Measurements from ENCODE around the gene TMBIM1.
"Not testable (repeated sequence)": the region's sequence is repeated elsewhere in the genome, so short reads cannot be mapped to it uniquely, and the experiment has no call there.

Gene TMBIM1

DNA sequence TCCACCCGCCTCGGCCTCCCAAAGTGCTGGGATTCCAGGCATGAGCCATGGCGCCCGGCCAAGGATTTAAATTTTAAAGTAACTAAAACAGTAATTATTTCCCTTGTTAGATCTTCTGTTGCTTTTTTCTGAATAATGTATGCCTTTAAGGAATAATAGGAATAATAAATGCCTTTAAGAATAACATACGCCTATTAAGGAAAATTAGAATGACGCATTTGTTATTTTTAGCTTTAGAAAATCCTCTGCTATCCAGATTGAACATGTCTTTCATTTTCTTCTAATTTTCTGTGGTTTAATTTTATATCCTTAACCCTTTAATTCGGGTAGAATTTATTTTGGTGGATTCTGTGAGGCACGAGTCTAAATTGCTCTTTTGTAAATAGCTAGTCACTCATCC, 23.1 kb upstream of the TMBIM1 start:
- no peak overlapping the region for H3K4me3 ChIP-seq (ENCODE audit: low read depth in 1 of 2, low read length in 2 of 2)
- H3K9me3 ChIP-seq (ENCODE audit: control insufficient read depth in 1 of 2, low read length in 2 of 2) = no peaks in the 10 kb centered on the region
- H3K4me1 ChIP-seq (ENCODE audit: control insufficient read depth in 1 of 2, insufficient read depth in 2 of 2, low read length in 2 of 2) = no peaks in the 10 kb centered on the region
- no peaks in the 10 kb centered on the region for H3K36me3 ChIP-seq (ENCODE audit: control insufficient read depth in 1 of 2, insufficient read depth in 2 of 2, low read length in 2 of 2)
- no peaks in the 10 kb centered on the region for H3K27me3 ChIP-seq (ENCODE audit: low read depth, low read length)
- no peak overlapping the region for H3K27ac ChIP-seq (ENCODE audit: low read length)

DNA sequence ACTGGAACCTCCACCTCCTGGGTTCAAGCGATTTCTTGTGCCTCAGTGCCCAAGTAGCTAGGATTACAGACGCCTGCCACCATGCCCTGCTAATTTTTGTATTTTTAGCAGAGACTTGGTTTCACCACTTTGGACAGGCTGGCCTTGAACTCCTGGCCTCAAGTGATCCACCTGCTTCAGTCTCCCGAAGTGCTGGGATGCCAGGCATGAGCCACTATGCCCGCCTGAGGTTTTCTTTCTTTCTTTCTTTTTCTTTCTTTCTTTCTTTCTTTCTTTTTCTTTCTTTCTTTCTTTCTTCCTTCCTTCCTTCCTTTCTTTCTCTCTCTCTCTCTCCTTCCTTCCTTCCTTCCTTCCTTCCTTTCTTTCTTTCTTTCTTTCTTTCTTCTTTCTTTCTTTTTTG, 22.5 kb upstream of the TMBIM1 start:
- H3K4me1 ChIP-seq (ENCODE audit: control insufficient read depth in 1 of 2, insufficient read depth in 2 of 2, low read length in 2 of 2); H3K27me3 ChIP-seq (ENCODE audit: low read depth, low read length); H3K4me3 ChIP-seq (ENCODE audit: low read depth in 1 of 2, low read length in 2 of 2); H3K36me3 ChIP-seq (ENCODE audit: control insufficient read depth in 1 of 2, insufficient read depth in 2 of 2, low read length in 2 of 2); H3K27ac ChIP-seq (ENCODE audit: low read length); H3K9me3 ChIP-seq (ENCODE audit: control insufficient read depth in 1 of 2, low read length in 2 of 2): not testable (repeated sequence)

DNA sequence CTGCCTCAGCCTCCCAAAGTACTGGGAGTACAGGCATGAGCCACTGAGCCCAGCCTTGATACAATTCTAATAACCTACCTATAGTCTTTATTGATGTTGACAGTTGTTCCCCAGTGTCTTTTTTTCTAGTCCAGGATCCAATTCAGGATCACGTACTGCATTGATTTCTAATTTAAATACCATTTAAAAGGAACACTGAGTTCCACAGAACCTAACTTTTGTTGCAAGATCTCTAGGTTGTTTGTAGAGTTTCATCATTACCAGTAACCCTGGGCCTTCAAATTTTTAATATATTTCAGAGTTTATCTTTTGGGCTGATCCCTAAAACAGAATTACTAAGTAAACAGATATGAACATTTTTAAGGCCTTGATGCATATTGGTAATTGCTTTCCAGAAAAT, 21.1 kb upstream of the TMBIM1 start:
- H3K9me3 ChIP-seq (ENCODE audit: control insufficient read depth in 1 of 2, low read length in 2 of 2) = no peaks in the 10 kb centered on the region
- H3K27me3 ChIP-seq (ENCODE audit: low read depth, low read length) = no peaks in the 10 kb centered on the region
- H3K4me1 ChIP-seq (ENCODE audit: control insufficient read depth in 1 of 2, insufficient read depth in 2 of 2, low read length in 2 of 2) = no peaks in the 10 kb centered on the region
- H3K4me3 ChIP-seq (ENCODE audit: low read depth in 1 of 2, low read length in 2 of 2) = no peak overlapping the region
- no peak overlapping the region for H3K27ac ChIP-seq (ENCODE audit: low read length)
- no peaks in the 10 kb centered on the region for H3K36me3 ChIP-seq (ENCODE audit: control insufficient read depth in 1 of 2, insufficient read depth in 2 of 2, low read length in 2 of 2)

DNA sequence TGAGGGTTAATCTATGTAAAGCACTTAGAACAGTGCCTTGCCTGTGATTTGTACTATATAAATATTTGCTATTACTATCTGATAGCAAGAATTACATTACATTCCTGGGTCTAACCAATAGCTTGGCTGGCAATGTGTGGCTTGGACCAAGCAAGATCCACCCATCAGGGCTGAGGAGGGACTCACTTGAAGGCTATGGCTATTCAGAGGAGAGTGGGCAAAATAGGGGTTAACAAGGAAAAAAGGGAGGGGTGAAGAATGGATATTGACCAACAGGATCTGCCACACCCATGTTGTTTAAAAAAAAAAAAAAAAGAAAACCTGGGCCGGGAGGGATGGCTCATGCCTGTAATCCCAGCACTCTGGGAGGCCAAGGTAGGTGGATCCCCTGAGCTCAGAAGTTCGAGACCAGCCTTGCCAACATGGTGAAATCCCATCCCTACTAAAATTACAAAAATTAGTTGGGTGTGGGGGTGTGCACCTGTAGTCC, 20.0 kb upstream of the TMBIM1 start:
- no peak overlapping the region for H3K27ac ChIP-seq (ENCODE audit: low read length)
- H3K36me3 ChIP-seq (ENCODE audit: control insufficient read depth in 1 of 2, insufficient read depth in 2 of 2, low read length in 2 of 2) = no peaks in the 10 kb centered on the region
- H3K4me1 ChIP-seq (ENCODE audit: control insufficient read depth in 1 of 2, insufficient read depth in 2 of 2, low read length in 2 of 2) = no peaks in the 10 kb centered on the region
- no peaks in the 10 kb centered on the region for H3K9me3 ChIP-seq (ENCODE audit: control insufficient read depth in 1 of 2, low read length in 2 of 2)
- H3K27me3 ChIP-seq (ENCODE audit: low read depth, low read length) = no peaks in the 10 kb centered on the region
- no peak overlapping the region for H3K4me3 ChIP-seq (ENCODE audit: low read depth in 1 of 2, low read length in 2 of 2)

DNA sequence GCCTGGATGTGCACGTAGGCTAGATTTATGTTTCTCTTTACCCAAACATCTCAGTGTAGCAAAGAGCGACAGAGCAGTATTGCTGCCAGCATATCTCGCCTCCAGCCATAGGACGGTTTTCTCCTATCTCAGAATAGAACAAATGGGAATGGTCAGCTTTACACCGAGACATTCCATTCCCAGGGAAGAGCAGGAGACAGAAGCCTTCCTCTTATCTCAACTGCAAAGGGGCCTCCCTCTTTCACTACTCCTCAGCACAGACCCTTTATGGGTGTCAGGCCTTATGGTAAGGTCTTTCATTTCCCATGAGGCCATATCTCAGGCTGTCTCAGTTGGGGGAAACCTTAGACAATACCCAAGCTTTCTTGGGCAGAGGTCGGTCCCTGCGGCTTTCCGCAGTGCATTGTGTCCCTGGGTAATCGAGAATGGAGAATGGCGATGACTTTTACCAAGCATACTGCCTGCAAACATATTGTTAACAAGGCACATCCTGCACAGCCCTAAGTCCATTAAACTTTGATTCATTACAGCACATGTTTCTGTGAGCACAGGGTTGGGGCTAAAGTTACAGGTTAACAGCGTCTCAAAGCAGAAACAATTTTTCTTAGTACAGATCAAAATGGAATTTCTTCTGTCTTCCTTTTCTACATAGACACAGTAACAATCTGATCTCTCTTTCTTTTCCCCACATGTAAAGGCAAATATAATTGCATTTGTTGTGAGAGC, 19.4 kb upstream of the TMBIM1 start:
- not testable (repeated sequence) for H3K27me3 ChIP-seq (ENCODE audit: low read depth, low read length); H3K36me3 ChIP-seq (ENCODE audit: control insufficient read depth in 1 of 2, insufficient read depth in 2 of 2, low read length in 2 of 2); H3K4me3 ChIP-seq (ENCODE audit: low read depth in 1 of 2, low read length in 2 of 2); H3K9me3 ChIP-seq (ENCODE audit: control insufficient read depth in 1 of 2, low read length in 2 of 2); H3K4me1 ChIP-seq (ENCODE audit: control insufficient read depth in 1 of 2, insufficient read depth in 2 of 2, low read length in 2 of 2); H3K27ac ChIP-seq (ENCODE audit: low read length)

DNA sequence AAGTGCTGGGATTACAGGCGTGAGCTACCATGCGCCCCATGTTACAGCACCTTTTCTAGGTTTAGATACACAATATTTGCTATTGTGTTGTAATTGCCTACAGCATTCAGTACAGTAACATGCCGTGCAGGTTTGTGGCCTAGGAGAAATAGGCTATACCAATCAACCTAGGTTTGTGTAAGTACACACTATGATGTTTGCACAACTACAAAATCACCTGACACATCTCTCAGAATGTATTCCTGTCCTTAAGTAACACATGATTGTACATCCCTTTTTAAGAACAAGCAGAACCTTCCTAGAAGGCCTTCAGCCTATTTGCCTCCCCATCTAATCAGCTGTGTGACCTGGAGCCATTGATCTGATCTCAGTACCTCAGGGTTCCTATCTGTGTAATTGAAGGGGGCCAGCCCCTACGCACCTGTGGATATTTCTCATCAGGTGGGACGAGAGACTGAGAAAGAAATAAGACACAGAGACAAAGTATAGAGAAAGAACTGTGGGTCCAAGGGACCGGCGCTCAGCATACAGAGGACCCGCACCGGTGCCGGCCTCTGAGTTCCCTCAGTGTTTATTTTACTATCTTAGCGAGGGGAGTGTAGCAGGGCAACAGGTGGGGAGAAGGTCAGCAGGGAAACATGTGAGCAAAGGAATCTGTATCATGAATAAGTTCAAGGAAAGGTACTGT, 18.7 kb upstream of the TMBIM1 start:
- Histone ChIP-seq H3K36me3 (ENCODE audit: control insufficient read depth in 1 of 2, insufficient read depth in 2 of 2, low read length in 2 of 2) (no peaks in the 10 kb centered on the region), H3K9me3 (ENCODE audit: control insufficient read depth in 1 of 2, low read length in 2 of 2) (no peaks in the 10 kb centered on the region), H3K4me3 (ENCODE audit: low read depth in 1 of 2, low read length in 2 of 2) (no peak overlapping the region), H3K27me3 (ENCODE audit: low read depth, low read length) (no peaks in the 10 kb centered on the region), H3K4me1 (ENCODE audit: control insufficient read depth in 1 of 2, insufficient read depth in 2 of 2, low read length in 2 of 2) (no peaks in the 10 kb centered on the region), H3K27ac (ENCODE audit: low read length) (no peak overlapping the region)

DNA sequence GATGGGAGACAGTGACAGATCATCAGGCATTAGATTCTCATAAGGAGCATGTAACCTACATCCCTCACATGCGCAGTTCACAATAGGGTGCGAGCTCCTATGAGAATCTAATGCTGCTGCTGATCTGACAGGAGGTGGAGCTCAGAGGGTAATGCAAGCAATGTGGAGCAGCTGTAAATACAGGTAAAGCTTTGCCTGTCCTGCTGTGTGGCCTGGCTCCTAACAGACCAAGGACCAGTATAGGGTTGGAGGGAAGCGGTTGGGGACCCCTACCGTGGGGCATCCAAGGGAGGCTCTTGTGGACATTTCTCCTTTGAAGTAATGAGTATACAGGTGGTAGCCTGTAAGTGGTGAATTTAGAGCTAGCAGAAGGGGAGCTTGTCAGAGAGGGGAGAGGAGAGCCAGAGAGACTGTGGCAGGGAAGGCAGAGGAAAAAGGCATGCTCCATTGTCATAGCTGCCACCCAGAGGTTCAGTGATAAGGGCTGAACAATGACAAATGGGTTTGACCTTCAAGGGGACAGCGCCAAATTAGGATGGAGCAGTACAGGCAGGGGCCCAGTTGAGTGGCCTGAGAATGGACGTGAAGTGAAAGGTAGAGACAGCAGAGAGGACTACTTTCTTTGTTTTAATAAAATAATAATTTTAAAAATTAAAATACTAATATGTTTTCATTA, 15.2 kb upstream of the TMBIM1 start:
- Histone ChIP-seq H3K9me3 (ENCODE audit: control insufficient read depth in 1 of 2, low read length in 2 of 2) (no peaks in the 10 kb centered on the region), H3K27ac (ENCODE audit: low read length) (no peak overlapping the region)

DNA sequence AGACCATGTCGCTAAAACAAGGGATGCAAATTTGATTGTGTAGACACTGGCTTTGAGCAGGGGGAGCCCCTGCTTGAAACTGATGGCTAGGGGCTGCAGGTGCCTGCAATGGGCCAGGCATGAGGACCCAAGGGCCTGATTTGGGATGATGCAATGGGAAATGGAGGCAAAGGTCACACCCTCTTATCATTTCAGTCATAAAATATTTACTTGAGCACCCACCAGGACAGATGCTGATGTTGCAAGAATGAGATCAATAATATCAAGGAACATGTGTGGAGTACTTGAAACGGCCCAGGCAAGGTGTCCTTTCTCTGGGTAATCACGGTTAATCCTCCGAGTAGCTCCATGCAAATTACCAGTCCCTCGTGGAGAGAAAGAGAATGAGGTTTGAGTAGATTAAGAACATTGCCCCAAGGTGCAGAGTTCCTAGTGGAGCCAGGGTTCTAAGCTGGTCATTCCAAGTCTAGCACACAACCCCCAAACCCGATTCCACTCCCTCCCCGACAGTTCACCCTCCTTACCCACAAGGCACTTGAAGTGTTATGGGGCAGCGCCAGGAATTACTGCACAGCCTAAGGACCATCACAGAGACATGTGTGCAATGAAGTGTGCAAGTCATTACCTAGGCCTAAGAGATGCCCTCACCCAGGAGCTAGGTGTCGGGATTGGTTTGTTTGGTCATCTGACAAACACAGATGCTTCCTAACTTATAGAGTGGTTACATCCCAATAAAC, 14.0 kb upstream of the TMBIM1 start:
- H3K27me3 ChIP-seq (ENCODE audit: low read depth, low read length) = no peaks in the 10 kb centered on the region
- no peaks in the 10 kb centered on the region for H3K9me3 ChIP-seq (ENCODE audit: control insufficient read depth in 1 of 2, low read length in 2 of 2)
- H3K36me3 ChIP-seq (ENCODE audit: control insufficient read depth in 1 of 2, insufficient read depth in 2 of 2, low read length in 2 of 2) = no peaks in the 10 kb centered on the region
- no peak overlapping the region for H3K4me3 ChIP-seq (ENCODE audit: low read depth in 1 of 2, low read length in 2 of 2)
- H3K4me1 ChIP-seq (ENCODE audit: control insufficient read depth in 1 of 2, insufficient read depth in 2 of 2, low read length in 2 of 2) = no peaks in the 10 kb centered on the region
- no peak overlapping the region for H3K27ac ChIP-seq (ENCODE audit: low read length)

More for the DNA sequence above, 15.2 kb upstream of the TMBIM1 start:
- Histone ChIP-seq H3K36me3 (ENCODE audit: control insufficient read depth in 1 of 2, insufficient read depth in 2 of 2, low read length in 2 of 2) (no peaks in the 10 kb centered on the region), H3K27me3 (ENCODE audit: low read depth, low read length) (no peaks in the 10 kb centered on the region), H3K4me3 (ENCODE audit: low read depth in 1 of 2, low read length in 2 of 2) (no peak overlapping the region), H3K4me1 (ENCODE audit: control insufficient read depth in 1 of 2, insufficient read depth in 2 of 2, low read length in 2 of 2) (no peaks in the 10 kb centered on the region)

DNA sequence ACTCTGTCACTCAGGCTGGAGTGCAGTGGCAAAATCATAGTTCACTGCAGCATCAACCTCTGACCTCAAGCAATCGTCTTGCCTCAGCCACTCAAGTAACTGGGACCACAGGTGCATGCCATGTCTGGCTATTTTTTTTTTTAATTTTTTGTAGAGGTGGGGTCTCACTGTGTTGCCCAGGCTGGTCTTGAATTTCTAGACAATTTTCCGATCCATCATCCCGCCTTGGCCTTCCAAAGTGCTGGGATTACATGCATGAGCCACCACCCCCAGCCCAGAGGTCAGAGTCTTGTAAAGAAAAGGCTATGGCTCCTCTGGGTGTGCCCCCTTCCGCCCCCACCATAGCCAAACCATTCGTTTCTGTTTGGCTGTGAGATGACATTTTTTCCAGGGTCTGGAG, 13.1 kb upstream of the TMBIM1 start:
- Histone ChIP-seq H3K9me3 (ENCODE audit: control insufficient read depth in 1 of 2, low read length in 2 of 2) (no peaks in the 10 kb centered on the region), H3K4me3 (ENCODE audit: low read depth in 1 of 2, low read length in 2 of 2) (no peak overlapping the region), H3K4me1 (ENCODE audit: control insufficient read depth in 1 of 2, insufficient read depth in 2 of 2, low read length in 2 of 2) (no peaks in the 10 kb centered on the region), H3K36me3 (ENCODE audit: control insufficient read depth in 1 of 2, insufficient read depth in 2 of 2, low read length in 2 of 2) (no peaks in the 10 kb centered on the region), H3K27me3 (ENCODE audit: low read depth, low read length) (no peaks in the 10 kb centered on the region), H3K27ac (ENCODE audit: low read length) (no peak overlapping the region)

DNA sequence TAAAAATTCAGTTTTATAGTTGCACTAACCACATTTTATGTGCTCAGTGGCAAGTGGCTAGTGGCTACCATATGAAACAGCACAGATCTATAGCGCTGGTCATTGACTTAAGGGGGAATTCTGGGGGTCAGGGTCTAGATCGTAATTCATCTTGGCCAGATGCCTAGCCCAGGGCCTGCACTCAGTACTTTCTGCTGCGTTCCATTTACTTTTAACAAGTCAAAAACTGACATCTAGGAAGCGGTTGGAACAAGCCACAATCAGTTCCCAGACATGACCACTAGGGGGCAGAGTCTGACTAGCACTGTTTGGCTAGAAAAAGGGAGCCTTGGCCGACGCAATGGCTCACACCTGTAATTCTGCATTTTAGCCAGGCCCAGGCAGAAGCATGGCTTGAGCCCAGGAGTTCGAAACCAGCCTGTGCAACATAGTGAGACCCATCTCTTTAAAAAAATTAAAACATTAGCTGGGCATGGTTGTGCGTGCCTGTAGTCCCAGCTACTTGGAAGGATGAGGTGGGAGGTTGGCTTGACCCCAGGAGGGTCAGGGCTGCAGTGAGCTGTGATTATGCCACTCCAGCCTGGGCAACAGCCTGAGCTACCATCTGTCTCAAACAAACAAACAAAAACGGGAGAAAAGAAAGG, 9.0 kb upstream of the TMBIM1 start:
- Histone ChIP-seq H3K4me3 (ENCODE audit: low read depth in 1 of 2, low read length in 2 of 2) (no peak overlapping the region), H3K27ac (ENCODE audit: low read length) (no peak overlapping the region), H3K9me3 (ENCODE audit: control insufficient read depth in 1 of 2, low read length in 2 of 2) (no peaks in the 10 kb centered on the region), H3K36me3 (ENCODE audit: control insufficient read depth in 1 of 2, insufficient read depth in 2 of 2, low read length in 2 of 2) (no peaks in the 10 kb centered on the region), H3K4me1 (ENCODE audit: control insufficient read depth in 1 of 2, insufficient read depth in 2 of 2, low read length in 2 of 2) (no peaks in the 10 kb centered on the region), H3K27me3 (ENCODE audit: low read depth, low read length) (no peaks in the 10 kb centered on the region)

DNA sequence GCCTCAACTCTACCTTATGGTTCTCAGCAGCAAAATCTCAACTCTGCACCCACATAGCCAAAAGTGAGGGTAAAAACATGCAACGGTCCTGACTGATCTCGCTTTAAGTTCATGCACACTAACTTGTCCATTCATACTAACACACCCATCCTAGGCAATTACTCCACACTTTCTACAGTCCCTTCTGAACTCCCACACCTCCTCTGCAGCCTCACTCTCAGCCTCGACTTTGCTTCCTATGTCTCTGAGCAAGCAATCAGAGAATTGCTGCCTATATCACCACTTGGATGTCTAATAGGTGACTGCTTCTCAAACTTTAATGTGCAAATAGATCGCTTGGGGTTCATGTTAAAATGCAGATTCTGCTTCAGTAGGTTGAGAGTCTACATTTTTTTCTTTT, 7.8 kb upstream of the TMBIM1 start:
- Histone ChIP-seq H3K9me3 (ENCODE audit: control insufficient read depth in 1 of 2, low read length in 2 of 2) (no peaks in the 10 kb centered on the region), H3K27ac (ENCODE audit: low read length) (no peak overlapping the region), H3K4me3 (ENCODE audit: low read depth in 1 of 2, low read length in 2 of 2) (no peak overlapping the region), H3K36me3 (ENCODE audit: control insufficient read depth in 1 of 2, insufficient read depth in 2 of 2, low read length in 2 of 2) (no peaks in the 10 kb centered on the region), H3K27me3 (ENCODE audit: low read depth, low read length) (no peaks in the 10 kb centered on the region), H3K4me1 (ENCODE audit: control insufficient read depth in 1 of 2, insufficient read depth in 2 of 2, low read length in 2 of 2) (no peaks in the 10 kb centered on the region)
